ENCODE measurements around the gene HACD3. TPM values are rescaled to one million over a fixed set of nuclear protein-coding genes. Genes with fewer than 3 reads are reported as not detected.

The HACD3 gene
- total and polyA plus RNA-seq, 2 of the 13 experiments (the other 11 are each of a cell fraction or from before 2014, with no cell fraction given): 73.6 to 161 TPM

GRCh38 chr15:65530318-65531111 is at the start of gene HACD3 (continued):
- TF ChIP-seq ZGPAT (CRISPR knock-in tag; IDR thresholded peaks at IDR 0.05) (peak; percentile 85), MAFK (conservative IDR thresholded peaks at IDR 0.05 in 1 of 2, IDR thresholded peaks at IDR 0.05 in 1 of 2; ENCODE audit: low read length in 2 of 2) (no peak), ZC3H4 (CRISPR knock-in tag; IDR thresholded peaks at IDR 0.05; ENCODE audit: borderline replicate concordance) (0 out of 2 replicates have a peak, but pooled peaks have one; percentile 32), ZNF768 (CRISPR knock-in tag; IDR thresholded peaks at IDR 0.05) (peak; percentile 77), ONECUT2 (CRISPR knock-in tag; IDR thresholded peaks at IDR 0.05) (no peak), SIN3A (IDR thresholded peaks at IDR 0.05; ENCODE audit: borderline replicate concordance, low read depth, low read length) (no peak; the same call in 1 of the 2 replicates), ZFYVE20 (CRISPR knock-in tag; IDR thresholded peaks at IDR 0.05; ENCODE audit: borderline replicate concordance, low read depth) (peak; percentile 86; the same call in 1 of the 2 replicates), ZBTB34 (CRISPR knock-in tag; IDR thresholded peaks at IDR 0.05) (no peak), SP5 (CRISPR knock-in tag; IDR thresholded peaks at IDR 0.05; ENCODE audit: borderline replicate concordance, low read depth) (no peak), GRHL1 (CRISPR knock-in tag; conservative IDR thresholded peaks at IDR 0.05) (no peak), KAT2B (IDR thresholded peaks at IDR 0.05; ENCODE audit: borderline replicate concordance, low read depth, low read length) (no peak), FOSL2 (CRISPR knock-in tag; IDR thresholded peaks at IDR 0.05) (peak; percentile 47), MNT (IDR thresholded peaks at IDR 0.05) (no peak), EHMT2 (IDR thresholded peaks at IDR 0.05; ENCODE audit: borderline replicate concordance, low read depth, low read length) (no peak), ZNF34 (CRISPR knock-in tag; IDR thresholded peaks at IDR 0.05; ENCODE audit: borderline replicate concordance) (0 out of 2 replicates have a peak, but pooled peaks have one; percentile 52), RNF219 (CRISPR knock-in tag; IDR thresholded peaks at IDR 0.05) (no peak), TGIF2 (CRISPR knock-in tag; IDR thresholded peaks at IDR 0.05) (peak; percentile 76), PPARG (CRISPR knock-in tag; conservative IDR thresholded peaks at IDR 0.05) (0 out of 2 replicates have a peak, but pooled peaks have one; percentile 40), SMAD9 (CRISPR knock-in tag; IDR thresholded peaks at IDR 0.05) (peak; percentile 73; the same call in 1 of the 2 replicates), GFI1 (CRISPR knock-in tag; IDR thresholded peaks at IDR 0.05; ENCODE audit: borderline replicate concordance) (peak; percentile 45; the same call in 1 of the 2 replicates)

Data from HepG2 (cell line).